ENCODE results near the gene NFYC. TPM values are rescaled to one million over a fixed set of nuclear protein-coding genes. Genes with fewer than 3 reads are reported as not detected.

The NFYC gene
- total and polyA plus RNA-seq, 11 donors: 45.2 to 82.8 (median 66.1) TPM

DNA sequence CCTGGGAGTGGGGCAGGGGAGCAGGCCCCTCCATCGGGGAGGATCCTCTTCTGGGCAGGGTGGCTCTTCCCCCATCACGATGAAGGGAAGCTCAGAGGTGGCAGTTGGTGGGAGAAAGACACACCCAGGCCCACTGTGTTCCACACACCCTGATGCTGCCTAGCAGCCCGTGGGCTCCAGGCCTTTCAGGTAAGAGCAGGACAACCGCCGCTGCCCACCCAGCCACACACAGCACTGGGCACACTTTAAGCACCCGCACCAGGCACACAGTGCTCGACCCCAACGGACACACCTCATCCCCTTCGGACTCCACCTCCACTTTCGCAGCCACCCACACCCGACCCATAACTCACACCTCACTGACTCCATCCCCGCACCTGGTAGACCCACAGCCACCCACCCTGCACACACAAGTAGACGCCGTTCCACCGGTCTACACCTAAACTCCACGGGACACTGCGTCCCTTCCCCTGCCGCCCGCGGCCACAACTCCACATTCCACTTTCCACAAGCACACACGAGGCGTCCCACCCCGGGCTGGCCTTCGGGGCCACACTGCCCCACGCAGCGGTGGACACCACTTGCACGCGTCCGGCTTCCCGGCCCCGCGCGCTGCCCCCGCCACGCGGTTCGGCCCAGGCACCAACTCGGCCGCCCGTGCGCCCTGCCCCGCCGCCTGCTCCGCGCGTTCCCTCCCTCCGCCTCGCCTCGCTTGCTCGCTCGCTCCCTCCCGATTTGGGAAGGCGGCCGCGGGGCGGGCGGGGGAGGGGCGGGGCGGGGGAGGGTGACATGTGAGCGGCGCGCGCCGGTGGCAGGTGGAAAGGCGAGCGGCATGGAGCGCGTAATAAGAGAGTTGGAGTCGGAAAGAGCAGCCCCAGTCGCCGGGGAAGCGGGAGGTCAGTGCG lies 91.7 kb downstream of the NFYC start, which contains the start of gene KCNQ4:
Gene KCNQ4, plus strand, starts transcription at position 787 of the 905 bp plus-strand sequence. CDS start 307 bp downstream, outside the sequence.
- 3 to 8% (median 6%) methylated on average over 40 to 73 of the region's 73 CpGs for WGBS, 4 donors
- Histone ChIP-seq H3K27me3 (peaks cover 0 to 19% (median 0%) of the 10 kb centered on the region in 9 donors), H3K36me3 (no peaks in the 10 kb centered on the region), H3K4me1 (peaks cover 0 to 38% (median 13%) of the 10 kb centered on the region in 12 donors), H3K27ac (peak within 1 kb of the TSS in 9 of 12 donors; percentile 4 to 88 (median 55)), H3K4me3 (peak within 1 kb of the TSS; percentile 10 to 64 (median 53)), H3K9me3 (no peaks in the 10 kb centered on the region)
- DNase-seq: peak; percentile 60 to 80 (median 71)
- intact Hi-C loops (cut with DNase I): loop anchor here in 1 of 10 donors (5.0 kb wide), 1 partner anchor 64 kb away; no protein-coding TSS in a partner anchor
- TF ChIP-seq, protein P1, sequence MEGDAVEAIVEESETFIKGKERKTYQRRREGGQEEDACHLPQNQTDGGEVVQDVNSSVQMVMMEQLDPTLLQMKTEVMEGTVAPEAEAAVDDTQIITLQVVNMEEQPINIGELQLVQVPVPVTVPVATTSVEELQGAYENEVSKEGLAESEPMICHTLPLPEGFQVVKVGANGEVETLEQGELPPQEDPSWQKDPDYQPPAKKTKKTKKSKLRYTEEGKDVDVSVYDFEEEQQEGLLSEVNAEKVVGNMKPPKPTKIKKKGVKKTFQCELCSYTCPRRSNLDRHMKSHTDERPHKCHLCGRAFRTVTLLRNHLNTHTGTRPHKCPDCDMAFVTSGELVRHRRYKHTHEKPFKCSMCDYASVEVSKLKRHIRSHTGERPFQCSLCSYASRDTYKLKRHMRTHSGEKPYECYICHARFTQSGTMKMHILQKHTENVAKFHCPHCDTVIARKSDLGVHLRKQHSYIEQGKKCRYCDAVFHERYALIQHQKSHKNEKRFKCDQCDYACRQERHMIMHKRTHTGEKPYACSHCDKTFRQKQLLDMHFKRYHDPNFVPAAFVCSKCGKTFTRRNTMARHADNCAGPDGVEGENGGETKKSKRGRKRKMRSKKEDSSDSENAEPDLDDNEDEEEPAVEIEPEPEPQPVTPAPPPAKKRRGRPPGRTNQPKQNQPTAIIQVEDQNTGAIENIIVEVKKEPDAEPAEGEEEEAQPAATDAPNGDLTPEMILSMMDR (IDR thresholded peaks at IDR 0.05): no peak
- no peak for TF ChIP-seq POLR2A (IDR thresholded peaks at IDR 0.05)
- ATAC-seq: peak in 3 of 4 donors; percentile 66 to 73 (median 67)

DNA sequence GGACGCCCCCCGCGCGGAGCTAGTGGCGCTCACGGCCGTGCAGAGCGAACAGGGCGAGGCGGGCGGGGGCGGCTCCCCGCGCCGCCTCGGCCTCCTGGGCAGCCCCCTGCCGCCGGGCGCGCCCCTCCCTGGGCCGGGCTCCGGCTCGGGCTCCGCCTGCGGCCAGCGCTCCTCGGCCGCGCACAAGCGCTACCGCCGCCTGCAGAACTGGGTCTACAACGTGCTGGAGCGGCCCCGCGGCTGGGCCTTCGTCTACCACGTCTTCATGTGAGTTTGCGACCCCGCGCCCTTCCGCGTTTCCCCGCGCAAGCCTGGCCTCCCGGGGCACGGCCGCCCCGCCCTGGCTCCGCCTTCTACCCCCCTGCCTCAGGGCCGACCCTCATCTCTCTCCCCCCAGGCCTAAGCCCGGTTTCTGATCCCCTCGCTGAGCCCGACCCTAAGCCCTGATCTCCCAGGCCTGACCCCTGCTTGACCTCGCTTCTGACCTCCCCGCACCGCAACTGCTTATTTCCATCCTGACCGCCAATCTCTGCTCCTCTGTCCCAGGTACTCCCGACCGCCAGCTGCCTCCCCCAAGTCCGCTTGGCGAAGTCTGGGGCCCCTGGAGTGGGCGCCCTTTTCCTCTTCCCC lies 92.8 kb downstream of the NFYC start:
- 23 to 43% (median 31%) methylated on average over 27 to 63 of the region's 63 CpGs for WGBS, 4 donors
- peak in 1 of 5 donors; percentile 41 for DNase-seq
- ATAC-seq: peak in 1 of 4 donors; percentile 26
- no peak for TF ChIP-seq POLR2A (IDR thresholded peaks at IDR 0.05)
- TF ChIP-seq, protein P1 (IDR thresholded peaks at IDR 0.05): no peak
- Histone ChIP-seq H3K36me3 (no peaks in the 10 kb centered on the region), H3K4me1 (peaks cover 0 to 38% (median 13%) of the 10 kb centered on the region in 12 donors), H3K27ac (peak overlapping the region in 9 of 12 donors; percentile 4 to 88 (median 55)), H3K4me3 (peak overlapping the region in 11 of 12 donors; percentile 13 to 64 (median 46)), H3K27me3 (peaks cover 0 to 19% (median 0%) of the 10 kb centered on the region in 9 donors), H3K9me3 (no peaks in the 10 kb centered on the region)
- intact Hi-C loops (cut with DNase I): loop anchor here in 1 of 10 donors (5.0 kb wide), 1 partner anchor 63 kb away; no protein-coding TSS in a partner anchor

DNA sequence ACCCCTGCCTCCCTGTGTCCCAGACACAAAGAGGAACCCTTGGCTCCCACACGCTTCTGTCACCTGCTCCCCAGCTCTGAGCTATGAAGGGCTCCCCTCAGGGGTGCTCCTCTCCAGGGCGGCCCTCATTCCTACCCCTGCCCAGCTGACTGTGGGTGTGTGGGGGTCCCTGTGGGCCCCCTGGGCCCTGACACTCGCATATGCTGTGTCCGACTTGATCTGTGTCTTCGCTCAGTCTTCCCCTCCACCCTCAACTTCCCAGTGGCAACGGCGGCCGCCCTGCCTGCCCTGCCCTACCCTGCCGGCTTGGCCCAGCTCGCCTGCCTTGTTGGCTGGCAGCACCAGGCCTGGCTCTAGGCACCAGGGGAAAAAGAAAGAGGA lies 93.3 kb downstream of the NFYC start:
- ATAC-seq (peak; percentile 7 to 33 (median 22)), DNase-seq (peak in 1 of 5 donors; percentile 27)
- Histone ChIP-seq H3K27me3 (peaks cover 0 to 19% (median 0%) of the 10 kb centered on the region in 9 donors), H3K9me3 (no peaks in the 10 kb centered on the region), H3K36me3 (no peaks in the 10 kb centered on the region), H3K27ac (peak overlapping the region in 9 of 12 donors; percentile 13 to 88 (median 45)), H3K4me1 (peaks cover 0 to 38% (median 13%) of the 10 kb centered on the region in 12 donors), H3K4me3 (peak overlapping the region in 9 of 12 donors; percentile 27 to 64 (median 46))
- TF ChIP-seq, protein P1 (IDR thresholded peaks at IDR 0.05): no peak
- TF ChIP-seq POLR2A (IDR thresholded peaks at IDR 0.05): no peak
- WGBS, 4 donors: 75 to 79% (median 77%) methylated on average over 9 to 10 of the region's 10 CpGs
- intact Hi-C loops (cut with DNase I): loop anchor here in 2 of 10 donors (5.0 kb wide), 1 partner anchor 63 kb away; no protein-coding TSS in a partner anchor

All from heart left ventricle (tissue), 16 donors.